GM12878 (cell line): ENCODE results near the gene NDUFV2. TPM values are rescaled to one million over a fixed set of nuclear protein-coding genes. Genes with fewer than 3 reads are reported as not detected.
A peak's percentile ranks its signal among the peaks of the same experiment; 100 is the strongest.

ENCODE experiments used
- DPF2 ChIP-seq: fragments of 450-650 bp; IDR thresholded peaks from 2 replicates; pipeline ENCODE4 v1.6.1; 2017; ENCODE audit warnings: mild to moderate bottlenecking
- EGR1 ChIP-seq, 2 experiments: IDR thresholded peaks; 1 replicate in 1 of 2; 2 replicates in 1 of 2; pipeline ENCODE4 v1.6.1; 2011 to 2012; ENCODE audit warnings: low read depth in 2 of 2, low read length in 2 of 2, borderline replicate concordance in 1 of 2, mild to moderate bottlenecking in 1 of 2, moderate library complexity in 1 of 2
- EP300 ChIP-seq, 2 experiments: fragments of 150-350 bp in 1 of 2; IDR thresholded peaks; 2 replicates each; pipeline ENCODE4 v1.6.1; 2011 to 2012; ENCODE audit warnings: low read depth in 2 of 2, low read length in 2 of 2, borderline replicate concordance in 1 of 2, improper control_type of control experiment in 1 of 2, inconsistent platforms in 1 of 2; ENCODE audit not compliant: control insufficient read depth in 1 of 2
- FOXM1 ChIP-seq: IDR thresholded peaks from 2 replicates; pipeline ENCODE4 v1.6.1; 2012; ENCODE audit warnings: low read depth, mild to moderate bottlenecking, inconsistent platforms, low read length, moderate library complexity
- GATAD2B ChIP-seq: fragments of 450-650 bp; conservative IDR thresholded peaks from 2 replicates; pipeline ENCODE4 v1.6.1; 2017; ENCODE audit warnings: low read depth, mild to moderate bottlenecking, moderate library complexity
- IKZF1 ChIP-seq: fragments of 450-650 bp; conservative IDR thresholded peaks from 2 replicates; pipeline ENCODE4 v1.6.1; 2017; ENCODE audit warnings: antibody characterized with exemption, mild to moderate bottlenecking
- KDM1A ChIP-seq: fragments of 200-600 bp; sonication (generic); IDR thresholded peaks from 2 replicates; pipeline ENCODE4 v1.6.1; 2016; ENCODE audit warnings: borderline replicate concordance
- NFIC ChIP-seq: IDR thresholded peaks from 2 replicates; pipeline ENCODE4 v1.6.1; 2012; ENCODE audit warnings: low read depth, mild to moderate bottlenecking, inconsistent platforms, low read length, moderate library complexity
- PAX5 ChIP-seq: IDR thresholded peaks from 2 replicates; pipeline ENCODE4 v1.6.1; 2011; ENCODE audit warnings: low read depth, low read length, borderline replicate concordance
- PML ChIP-seq: IDR thresholded peaks from 2 replicates; pipeline ENCODE4 v1.6.1; 2012; ENCODE audit warnings: low read length, inconsistent platforms
- POLR2A ChIP-seq: IDR thresholded peaks from 2 replicates; pipeline ENCODE4 v1.6.1; 2011; ENCODE audit warnings: low read depth, mild to moderate bottlenecking, low read length
- SPI1 ChIP-seq: IDR thresholded peaks from 2 replicates; pipeline ENCODE4 v1.6.1; 2011; ENCODE audit warnings: low read depth, mild to moderate bottlenecking, low read length, moderate library complexity, borderline replicate concordance; ENCODE audit not compliant: insufficient read depth
- TAF1 ChIP-seq: IDR thresholded peaks from 2 replicates; pipeline ENCODE4 v1.6.1; 2011; ENCODE audit warnings: mild to moderate bottlenecking, low read depth, low read length, borderline replicate concordance
- ZBED1 ChIP-seq: IDR thresholded peaks from 2 replicates; pipeline ENCODE4 v1.6.1; 2016; ENCODE audit warnings: borderline replicate concordance
- polyA plus RNA-seq, 11 experiments: library from polyadenylated mRNA; depleted of rRNA in 4 of 11; unstranded in 6 of 11; stranded (reverse) in 5 of 11; fragments of >200 nt; fragmentation: Nextera tagmentation in 4 of 11; fragmentation: Illumina TruSeq in 1 of 11; extraction: Ambion mirVana in 4 of 11; extraction: Trizol in 1 of 11; gene quantifications; 1 replicate in 1 of 11; 2 replicates in 10 of 11; pipeline versions ENCODE4 v1.2.1 to v1.2.3, GENCODE V29; 2011 to 2016; ENCODE audit warnings: inconsistent platforms in 2 of 11, missing spikeins in 2 of 11, low read depth in 1 of 11
- total RNA-seq, 4 experiments: library from RNA; depleted of rRNA in 3 of 4; stranded (reverse); fragments of >200 nt in 3 of 4; fragmentation: Illumina TruSeq in 1 of 4; extraction: Trizol in 1 of 4; gene quantifications; 2 replicates each; pipeline versions ENCODE4 v1.2.1 to v1.2.3, GENCODE V29; 2013 to 2021
- TF ChIP-seq, protein P1 (sequence below): fragments of 150-350 bp; IDR thresholded peaks from 2 replicates; pipeline ENCODE4 v1.6.1; 2014; ENCODE audit warnings: mild to moderate bottlenecking, low read depth, low read length
- TF ChIP-seq, protein P2 (sequence below): IDR thresholded peaks from 2 replicates; pipeline ENCODE4 v1.6.1; 2012; ENCODE audit warnings: low read length, inconsistent platforms
- TF ChIP-seq, protein P3 (sequence below): fragments of 450-650 bp; conservative IDR thresholded peaks from 2 replicates; pipeline ENCODE4 v1.6.1; 2017; ENCODE audit warnings: mild to moderate bottlenecking, moderate library complexity
- TF ChIP-seq, protein P4 (sequence below): fragments of 450-650 bp; IDR thresholded peaks from 2 replicates; pipeline ENCODE4 v1.6.1; 2016; ENCODE audit warnings: mild to moderate bottlenecking, moderate library complexity, borderline replicate concordance

NDUFV2 gene
- total and polyA plus RNA-seq, 10 of the 15 experiments (the other 5 are each of a cell fraction or from before 2014, with no cell fraction given), result 236 to 590 (median 321) TPM

DNA sequence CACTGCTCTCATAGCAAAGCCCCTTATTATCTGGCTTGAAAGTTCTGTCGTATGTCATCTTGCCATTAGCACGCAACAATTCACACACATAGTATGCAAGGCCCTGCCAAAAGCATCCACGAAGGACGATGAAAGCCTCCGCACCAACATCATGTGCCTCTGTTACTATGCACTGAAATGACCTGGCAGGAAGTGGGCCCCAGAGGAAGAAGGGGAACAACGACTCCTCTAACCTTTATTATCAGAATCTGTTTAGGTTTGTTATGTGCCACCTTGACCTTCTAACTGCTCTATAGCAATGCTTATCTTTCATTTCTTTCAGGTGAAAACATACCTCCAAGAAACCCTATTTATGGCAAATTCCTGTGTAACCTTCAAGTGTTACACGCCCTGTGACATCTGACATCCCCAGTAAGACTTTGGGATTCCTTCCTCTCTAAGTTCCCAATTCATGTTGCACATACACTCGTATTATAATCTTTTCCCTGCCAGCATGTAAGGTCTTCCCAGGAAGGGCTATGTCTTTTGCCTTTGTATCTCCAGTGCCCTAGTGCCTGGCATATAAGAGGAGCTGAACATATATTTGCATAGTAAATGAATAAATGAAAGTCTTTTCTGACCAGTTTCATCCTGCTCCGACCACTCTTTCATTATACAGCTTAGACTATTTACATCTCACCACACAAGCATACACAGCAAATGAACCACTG lies 7.0 kb upstream of the NDUFV2 start (continued):
- TF ChIP-seq, protein P1, sequence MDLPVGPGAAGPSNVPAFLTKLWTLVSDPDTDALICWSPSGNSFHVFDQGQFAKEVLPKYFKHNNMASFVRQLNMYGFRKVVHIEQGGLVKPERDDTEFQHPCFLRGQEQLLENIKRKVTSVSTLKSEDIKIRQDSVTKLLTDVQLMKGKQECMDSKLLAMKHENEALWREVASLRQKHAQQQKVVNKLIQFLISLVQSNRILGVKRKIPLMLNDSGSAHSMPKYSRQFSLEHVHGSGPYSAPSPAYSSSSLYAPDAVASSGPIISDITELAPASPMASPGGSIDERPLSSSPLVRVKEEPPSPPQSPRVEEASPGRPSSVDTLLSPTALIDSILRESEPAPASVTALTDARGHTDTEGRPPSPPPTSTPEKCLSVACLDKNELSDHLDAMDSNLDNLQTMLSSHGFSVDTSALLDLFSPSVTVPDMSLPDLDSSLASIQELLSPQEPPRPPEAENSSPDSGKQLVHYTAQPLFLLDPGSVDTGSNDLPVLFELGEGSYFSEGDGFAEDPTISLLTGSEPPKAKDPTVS, result no peak
- TF ChIP-seq FOXM1, result peak; percentile 85; the same call in 1 of the 2 replicates
- TF ChIP-seq DPF2, result peak; percentile 22; the same call in 1 of the 2 replicates
- TF ChIP-seq IKZF1, result peak; percentile 37; the same call in 1 of the 2 replicates
- TF ChIP-seq, protein P2, sequence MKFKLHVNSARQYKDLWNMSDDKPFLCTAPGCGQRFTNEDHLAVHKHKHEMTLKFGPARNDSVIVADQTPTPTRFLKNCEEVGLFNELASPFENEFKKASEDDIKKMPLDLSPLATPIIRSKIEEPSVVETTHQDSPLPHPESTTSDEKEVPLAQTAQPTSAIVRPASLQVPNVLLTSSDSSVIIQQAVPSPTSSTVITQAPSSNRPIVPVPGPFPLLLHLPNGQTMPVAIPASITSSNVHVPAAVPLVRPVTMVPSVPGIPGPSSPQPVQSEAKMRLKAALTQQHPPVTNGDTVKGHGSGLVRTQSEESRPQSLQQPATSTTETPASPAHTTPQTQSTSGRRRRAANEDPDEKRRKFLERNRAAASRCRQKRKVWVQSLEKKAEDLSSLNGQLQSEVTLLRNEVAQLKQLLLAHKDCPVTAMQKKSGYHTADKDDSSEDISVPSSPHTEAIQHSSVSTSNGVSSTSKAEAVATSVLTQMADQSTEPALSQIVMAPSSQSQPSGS, result peak; percentile 68; the same call in 1 of the 2 replicates
- no peak for TF ChIP-seq EGR1 (IDR thresholded peaks at IDR 0.05; ENCODE audit: borderline replicate concordance in 1 of 2, low read depth in 2 of 2, low read length in 2 of 2)
- TF ChIP-seq, protein P3, sequence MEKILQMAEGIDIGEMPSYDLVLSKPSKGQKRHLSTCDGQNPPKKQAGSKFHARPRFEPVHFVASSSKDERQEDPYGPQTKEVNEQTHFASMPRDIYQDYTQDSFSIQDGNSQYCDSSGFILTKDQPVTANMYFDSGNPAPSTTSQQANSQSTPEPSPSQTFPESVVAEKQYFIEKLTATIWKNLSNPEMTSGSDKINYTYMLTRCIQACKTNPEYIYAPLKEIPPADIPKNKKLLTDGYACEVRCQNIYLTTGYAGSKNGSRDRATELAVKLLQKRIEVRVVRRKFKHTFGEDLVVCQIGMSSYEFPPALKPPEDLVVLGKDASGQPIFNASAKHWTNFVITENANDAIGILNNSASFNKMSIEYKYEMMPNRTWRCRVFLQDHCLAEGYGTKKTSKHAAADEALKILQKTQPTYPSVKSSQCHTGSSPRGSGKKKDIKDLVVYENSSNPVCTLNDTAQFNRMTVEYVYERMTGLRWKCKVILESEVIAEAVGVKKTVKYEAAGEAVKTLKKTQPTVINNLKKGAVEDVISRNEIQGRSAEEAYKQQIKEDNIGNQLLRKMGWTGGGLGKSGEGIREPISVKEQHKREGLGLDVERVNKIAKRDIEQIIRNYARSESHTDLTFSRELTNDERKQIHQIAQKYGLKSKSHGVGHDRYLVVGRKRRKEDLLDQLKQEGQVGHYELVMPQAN, result no peak
- 0 out of 2 replicates have a peak, but pooled peaks have one; percentile 3 for TF ChIP-seq ZBED1
- TF ChIP-seq EP300 (IDR thresholded peaks at IDR 0.05; ENCODE audit: borderline replicate concordance in 1 of 2, control insufficient read depth in 1 of 2, low read depth in 2 of 2, low read length in 2 of 2), result peak; percentile 20 to 55; a peak in 3 of 4 replicates
- TF ChIP-seq, protein P4, sequence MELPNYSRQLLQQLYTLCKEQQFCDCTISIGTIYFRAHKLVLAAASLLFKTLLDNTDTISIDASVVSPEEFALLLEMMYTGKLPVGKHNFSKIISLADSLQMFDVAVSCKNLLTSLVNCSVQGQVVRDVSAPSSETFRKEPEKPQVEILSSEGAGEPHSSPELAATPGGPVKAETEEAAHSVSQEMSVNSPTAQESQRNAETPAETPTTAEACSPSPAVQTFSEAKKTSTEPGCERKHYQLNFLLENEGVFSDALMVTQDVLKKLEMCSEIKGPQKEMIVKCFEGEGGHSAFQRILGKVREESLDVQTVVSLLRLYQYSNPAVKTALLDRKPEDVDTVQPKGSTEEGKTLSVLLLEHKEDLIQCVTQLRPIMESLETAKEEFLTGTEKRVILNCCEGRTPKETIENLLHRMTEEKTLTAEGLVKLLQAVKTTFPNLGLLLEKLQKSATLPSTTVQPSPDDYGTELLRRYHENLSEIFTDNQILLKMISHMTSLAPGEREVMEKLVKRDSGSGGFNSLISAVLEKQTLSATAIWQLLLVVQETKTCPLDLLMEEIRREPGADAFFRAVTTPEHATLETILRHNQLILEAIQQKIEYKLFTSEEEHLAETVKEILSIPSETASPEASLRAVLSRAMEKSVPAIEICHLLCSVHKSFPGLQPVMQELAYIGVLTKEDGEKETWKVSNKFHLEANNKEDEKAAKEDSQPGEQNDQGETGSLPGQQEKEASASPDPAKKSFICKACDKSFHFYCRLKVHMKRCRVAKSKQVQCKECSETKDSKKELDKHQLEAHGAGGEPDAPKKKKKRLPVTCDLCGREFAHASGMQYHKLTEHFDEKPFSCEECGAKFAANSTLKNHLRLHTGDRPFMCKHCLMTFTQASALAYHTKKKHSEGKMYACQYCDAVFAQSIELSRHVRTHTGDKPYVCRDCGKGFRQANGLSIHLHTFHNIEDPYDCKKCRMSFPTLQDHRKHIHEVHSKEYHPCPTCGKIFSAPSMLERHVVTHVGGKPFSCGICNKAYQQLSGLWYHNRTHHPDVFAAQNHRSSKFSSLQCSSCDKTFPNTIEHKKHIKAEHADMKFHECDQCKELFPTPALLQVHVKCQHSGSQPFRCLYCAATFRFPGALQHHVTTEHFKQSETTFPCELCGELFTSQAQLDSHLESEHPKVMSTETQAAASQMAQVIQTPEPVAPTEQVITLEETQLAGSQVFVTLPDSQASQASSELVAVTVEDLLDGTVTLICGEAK, result 0 out of 2 replicates have a peak, but pooled peaks have one; percentile 38
- peak; percentile 78 for TF ChIP-seq PML
- 0 out of 2 replicates have a peak, but pooled peaks have one; percentile 20 for TF ChIP-seq GATAD2B
- TF ChIP-seq PAX5, result peak; percentile 61; the same call in 1 of the 2 replicates
- TF ChIP-seq TAF1, result peak; percentile 59; the same call in 1 of the 2 replicates
- peak; percentile 70 for TF ChIP-seq POLR2A
- TF ChIP-seq SPI1, result peak; percentile 72
- no peak for TF ChIP-seq KDM1A
- TF ChIP-seq NFIC, result peak; percentile 59; the same call in 1 of the 2 replicates
